GM12864 (cell line): ENCODE data around the gene CYLD.
A peak's percentile ranks its signal among the peaks of the same experiment; 100 is the strongest.

Source experiments
- DNase-seq: peaks from one replicate; pipeline ENCODE4 v3.0.0-alpha.2; 2011; ENCODE audit warnings: low read depth
- H3K4me3 ChIP-seq: 2 replicates; pipeline ENCODE4 v1.5.1; 2011; ENCODE audit warnings: mild to moderate bottlenecking, low read depth, low read length, control low read depth
- TF ChIP-seq, protein P1 (sequence below): IDR thresholded peaks from 2 replicates; pipeline ENCODE4 v1.5.1; 2011; ENCODE audit warnings: low read depth, mild to moderate bottlenecking, moderate library complexity, low read length, control low read depth, inconsistent platforms; ENCODE audit errors: missing control alignments

The CYLD gene

DNA sequence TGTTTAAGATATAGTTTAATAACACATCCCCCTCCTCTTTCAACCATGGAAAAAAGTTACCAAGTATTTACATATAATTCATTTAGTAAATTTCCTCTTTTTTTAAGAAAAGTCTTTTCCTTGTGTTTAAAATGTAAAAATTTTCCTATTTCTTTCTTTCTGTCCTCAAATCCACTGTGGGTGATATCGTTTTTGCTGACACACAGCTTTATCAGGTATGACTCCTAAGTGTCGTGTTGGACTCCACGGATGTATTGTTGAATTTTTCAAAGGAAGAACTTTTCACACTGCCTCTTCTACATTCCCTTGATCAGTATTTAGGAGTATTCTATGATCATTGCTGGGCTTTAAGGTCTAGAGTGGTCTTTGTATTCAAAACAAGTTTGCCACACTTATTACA lies 33.1 kb downstream of the CYLD start:
- TF ChIP-seq, protein P1, sequence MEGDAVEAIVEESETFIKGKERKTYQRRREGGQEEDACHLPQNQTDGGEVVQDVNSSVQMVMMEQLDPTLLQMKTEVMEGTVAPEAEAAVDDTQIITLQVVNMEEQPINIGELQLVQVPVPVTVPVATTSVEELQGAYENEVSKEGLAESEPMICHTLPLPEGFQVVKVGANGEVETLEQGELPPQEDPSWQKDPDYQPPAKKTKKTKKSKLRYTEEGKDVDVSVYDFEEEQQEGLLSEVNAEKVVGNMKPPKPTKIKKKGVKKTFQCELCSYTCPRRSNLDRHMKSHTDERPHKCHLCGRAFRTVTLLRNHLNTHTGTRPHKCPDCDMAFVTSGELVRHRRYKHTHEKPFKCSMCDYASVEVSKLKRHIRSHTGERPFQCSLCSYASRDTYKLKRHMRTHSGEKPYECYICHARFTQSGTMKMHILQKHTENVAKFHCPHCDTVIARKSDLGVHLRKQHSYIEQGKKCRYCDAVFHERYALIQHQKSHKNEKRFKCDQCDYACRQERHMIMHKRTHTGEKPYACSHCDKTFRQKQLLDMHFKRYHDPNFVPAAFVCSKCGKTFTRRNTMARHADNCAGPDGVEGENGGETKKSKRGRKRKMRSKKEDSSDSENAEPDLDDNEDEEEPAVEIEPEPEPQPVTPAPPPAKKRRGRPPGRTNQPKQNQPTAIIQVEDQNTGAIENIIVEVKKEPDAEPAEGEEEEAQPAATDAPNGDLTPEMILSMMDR = no peak
- DNase-seq = no peak

DNA sequence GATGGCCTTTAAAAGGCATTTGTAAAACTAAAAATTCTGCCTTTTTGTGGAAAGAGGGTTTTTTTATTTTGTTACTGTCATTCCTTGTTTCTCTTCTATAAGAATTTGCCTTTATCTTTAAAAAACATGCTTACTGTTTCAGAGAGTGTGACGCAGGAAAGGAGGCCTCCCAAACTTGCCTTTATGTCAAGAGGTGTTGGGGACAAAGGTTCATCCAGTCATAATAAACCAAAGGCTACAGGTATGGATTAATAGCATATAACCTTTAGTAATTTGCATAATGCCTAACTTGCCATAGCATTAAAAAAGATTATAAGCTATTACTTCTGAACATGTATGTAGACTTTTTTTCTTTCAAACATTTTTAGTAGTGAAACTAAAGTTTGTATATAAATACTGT lies 34.2 kb downstream of the CYLD start:
- DNase-seq = no peak
- no peak overlapping the region for H3K4me3 ChIP-seq
- TF ChIP-seq, protein P1 = no peak

More for the DNA sequence above, 33.1 kb downstream of the CYLD start:
- no peak overlapping the region for H3K4me3 ChIP-seq

DNA sequence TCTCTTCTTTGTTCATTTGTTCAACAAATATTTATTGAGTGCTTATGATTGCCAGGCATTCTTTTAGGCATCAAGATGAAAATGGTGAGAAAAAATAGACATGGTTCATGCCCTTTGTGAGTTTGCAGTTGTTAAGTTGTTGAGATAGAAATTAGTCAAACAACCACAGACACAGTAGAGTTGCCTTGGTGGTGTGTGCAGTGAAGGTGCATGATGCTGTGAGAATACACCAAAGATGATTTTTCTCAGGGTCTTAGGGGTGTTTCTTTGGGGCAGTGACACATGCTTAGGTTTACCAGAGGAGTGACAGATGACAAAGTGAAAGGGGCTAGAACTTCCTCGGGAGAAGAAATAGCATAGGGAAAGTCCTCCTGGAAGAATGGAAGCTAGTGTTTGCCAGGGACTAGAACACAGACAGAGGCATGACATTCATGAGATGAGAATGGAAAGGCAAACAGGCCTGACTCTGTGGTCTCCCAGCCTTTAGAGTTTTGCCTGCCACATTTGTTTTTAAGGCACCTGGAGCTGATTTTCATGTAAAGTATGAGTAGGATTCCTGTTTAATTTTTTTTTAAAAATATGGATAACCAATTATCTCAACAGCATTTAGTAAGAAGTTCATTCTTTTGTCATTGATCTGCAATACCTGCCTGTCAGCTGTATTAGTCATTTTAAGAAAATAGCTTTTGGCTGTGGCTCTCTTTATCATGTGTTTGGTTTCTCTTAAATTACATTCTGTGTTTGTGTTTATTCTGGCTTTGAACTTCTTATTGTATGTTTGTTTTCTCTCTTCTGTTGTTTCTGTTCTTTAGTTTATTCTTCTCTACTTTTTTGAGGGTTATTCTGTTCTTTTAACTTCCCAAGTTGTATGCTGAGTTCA lies 36.6 kb downstream of the CYLD start:
- TF ChIP-seq, protein P1 = no peak
- DNase-seq = no peak
- no peak overlapping the region for H3K4me3 ChIP-seq

DNA sequence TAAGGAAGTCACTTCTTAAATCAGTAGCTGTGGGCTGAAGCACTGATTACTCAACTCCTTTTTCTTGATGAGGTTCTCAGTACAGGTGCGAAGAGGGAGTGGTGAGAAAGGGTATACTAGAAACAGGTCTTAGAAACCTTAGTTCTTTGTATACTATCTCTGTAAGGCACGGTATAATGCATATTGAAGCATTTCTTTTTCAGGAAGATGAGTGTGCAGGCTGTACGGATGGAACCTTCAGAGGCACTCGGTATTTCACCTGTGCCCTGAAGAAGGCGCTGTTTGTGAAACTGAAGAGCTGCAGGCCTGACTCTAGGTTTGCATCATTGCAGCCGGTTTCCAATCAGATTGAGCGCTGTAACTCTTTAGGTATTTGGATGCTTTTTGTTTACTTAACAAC lies 39.2 kb downstream of the CYLD start:
- no peak for DNase-seq
- TF ChIP-seq, protein P1 = peak; percentile 26
- H3K4me3 ChIP-seq = no peak overlapping the region

DNA sequence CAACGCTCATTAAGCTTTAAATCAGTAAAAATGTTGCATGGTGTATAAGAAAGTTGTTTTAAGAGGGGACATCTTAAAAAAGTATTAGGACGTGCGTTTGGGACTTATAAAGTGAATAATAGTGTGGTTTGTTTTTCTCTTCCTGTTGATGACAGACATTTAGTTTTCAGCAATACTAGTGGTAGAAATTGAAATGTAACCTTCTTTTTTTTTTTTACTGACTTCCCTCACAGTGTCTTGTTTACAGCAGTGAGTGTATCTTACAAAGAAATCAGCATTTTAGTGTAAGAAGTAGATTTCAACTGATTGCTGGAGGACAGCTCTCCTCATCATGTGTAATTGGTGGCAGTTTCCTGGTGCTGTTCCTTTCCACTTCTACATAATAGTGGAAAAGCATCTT lies 39.6 kb downstream of the CYLD start:
- no peak overlapping the region for H3K4me3 ChIP-seq
- TF ChIP-seq, protein P1 = no peak
- DNase-seq = no peak

DNA sequence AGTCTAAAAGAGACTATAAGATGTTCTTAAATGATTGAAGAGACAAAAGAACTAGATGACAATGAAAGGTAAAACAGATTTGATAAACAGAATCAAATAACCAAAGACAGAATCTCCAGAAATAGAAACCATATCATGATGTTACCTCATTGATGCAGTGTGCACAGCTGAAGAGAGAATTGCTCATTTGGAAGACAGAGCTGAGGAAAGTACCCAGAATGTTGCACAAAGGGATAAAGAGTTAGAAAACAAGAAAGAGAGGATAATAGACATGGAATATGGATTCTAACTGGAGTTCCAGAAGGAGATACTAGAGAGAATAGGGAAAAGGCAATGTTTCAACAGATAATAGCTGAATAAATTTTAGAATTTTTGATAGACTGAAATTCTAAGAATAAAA lies 47.9 kb downstream of the CYLD start:
- TF ChIP-seq, protein P1 = no peak
- DNase-seq = no peak
- H3K4me3 ChIP-seq = no peak overlapping the region

DNA sequence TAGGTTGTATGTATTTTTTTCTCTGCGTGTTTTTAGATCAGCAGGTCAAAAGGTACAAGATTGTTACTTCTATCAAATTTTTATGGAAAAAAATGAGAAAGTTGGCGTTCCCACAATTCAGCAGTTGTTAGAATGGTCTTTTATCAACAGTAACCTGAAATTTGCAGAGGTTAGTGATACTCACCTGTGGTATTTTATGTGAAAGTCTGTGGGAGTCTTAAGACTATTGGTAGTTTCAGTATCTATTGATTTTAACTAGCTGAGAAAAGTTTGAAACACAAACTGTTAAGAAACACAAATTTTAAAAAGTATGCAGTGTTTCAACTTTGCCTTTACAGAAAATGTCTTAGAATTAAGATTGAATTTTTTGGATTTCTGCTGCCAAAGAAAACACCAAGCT lies 49.6 kb downstream of the CYLD start:
- no peak for DNase-seq
- no peak overlapping the region for H3K4me3 ChIP-seq
- TF ChIP-seq, protein P1 = no peak
